GM10266 (cell line): Measurements from ENCODE around the gene ZFYVE27.

ENCODE experiments used
- DNase-seq: peaks from one replicate; pipeline ENCODE4 v3.0.0; 2012; ENCODE audit errors: extremely low spot score
- CTCF ChIP-seq: IDR thresholded peaks from 2 replicates; pipeline ENCODE4 v1.5.1; 2012; ENCODE audit warnings: mild to moderate bottlenecking, low read depth; ENCODE audit not compliant: control insufficient read depth, insufficient read depth; ENCODE audit errors: missing control alignments

The ZFYVE27 gene

GRCh38 chr10:97780841-97781617 lies 44.1 kb downstream of the ZFYVE27 start:
- TF ChIP-seq CTCF = no peak
- DNase-seq = no peak

GRCh38 chr10:97781618-97782331 lies 44.8 kb downstream of the ZFYVE27 start:
- DNase-seq = no peak
- no peak for TF ChIP-seq CTCF

- no peak for TF ChIP-seq CTCF
- DNase-seq = no peak
These were observed 45.7 kb downstream of the ZFYVE27 start for GRCh38 chr10:97782455-97783228.

DNA sequence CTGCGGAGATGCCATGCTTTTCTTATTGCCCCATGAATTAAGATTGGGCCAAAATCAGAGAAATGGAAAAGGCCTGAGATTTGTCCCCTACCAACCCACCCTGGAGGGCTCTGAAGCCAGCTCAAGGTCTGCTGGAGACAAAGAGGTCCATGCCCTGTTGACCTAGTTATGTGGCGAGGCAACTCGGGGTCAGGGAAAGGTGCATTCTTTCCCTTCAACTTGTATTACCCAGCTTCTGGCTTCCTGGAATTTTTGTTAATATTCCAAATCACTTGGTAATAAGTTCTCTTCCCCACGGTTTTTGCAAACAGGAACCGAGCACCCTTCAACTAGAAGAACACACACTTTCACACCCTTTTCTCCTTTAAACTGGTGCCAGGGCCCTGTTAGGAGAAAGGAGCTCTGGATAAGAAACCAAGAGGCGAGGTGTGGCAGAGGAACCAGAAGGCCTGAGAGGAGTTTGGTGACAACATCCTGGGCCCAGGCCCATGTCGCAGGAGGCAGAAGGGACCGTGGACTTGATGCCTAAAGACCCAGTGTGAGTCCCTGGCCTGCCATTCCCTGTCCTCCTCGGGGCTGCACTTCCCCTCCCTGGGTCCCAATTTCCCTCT lies 47.4 kb downstream of the ZFYVE27 start:
- TF ChIP-seq CTCF = no peak
- no peak for DNase-seq

- DNase-seq = no peak
- TF ChIP-seq CTCF = no peak
These were observed 48.3 kb downstream of the ZFYVE27 start for GRCh38 chr10:97785231-97785630.

DNA sequence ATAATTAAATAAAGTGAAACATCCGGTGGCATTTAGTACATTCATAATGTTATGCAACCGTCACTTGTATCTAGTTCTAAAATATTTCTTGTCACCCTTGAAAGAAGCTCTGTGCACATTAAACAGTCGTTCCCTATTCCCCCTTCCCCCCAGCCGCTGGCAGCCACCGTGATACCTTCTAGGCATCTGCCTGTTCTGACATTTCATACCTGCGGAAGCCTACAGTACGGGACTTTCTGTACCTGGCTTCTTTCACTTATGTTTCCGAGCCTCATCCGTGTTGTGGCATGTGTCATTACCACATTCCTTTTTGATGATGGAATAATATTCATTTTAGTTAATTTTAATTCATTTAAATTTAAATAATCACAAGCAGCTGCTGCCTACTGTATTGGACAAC lies 48.8 kb downstream of the ZFYVE27 start:
- no peak for TF ChIP-seq CTCF
- no peak for DNase-seq
